ENCODE data around the gene RND1.
A peak's percentile ranks its signal among the peaks of the same experiment; 100 is the strongest.

The RND1 gene

GRCh38 chr12:48828293-48828692 lies 37.4 kb downstream of the RND1 start:
- no CpG with 5 or more reads among the region's 2 CpGs for WGBS (ENCODE audit: extremely low coverage, insufficient coverage, insufficient read length)
- Histone ChIP-seq H3K14ac (ENCODE audit: low read length) (no peak overlapping the region), H2AK5ac (ENCODE audit: low read length) (no peak overlapping the region), H3K23ac (ENCODE audit: low read length) (no peak overlapping the region), H3K4me3 (ENCODE audit: low read depth, low read length) (no peak overlapping the region), H3K4me1 (ENCODE audit: control insufficient read depth in 1 of 2, insufficient read depth in 2 of 2, low read length in 2 of 2) (no peaks in the 10 kb centered on the region), H4K91ac (ENCODE audit: low read depth, low read length) (no peak overlapping the region), H3K36me3 (ENCODE audit: control insufficient read depth in 1 of 2, insufficient read depth in 2 of 2, low read length in 2 of 2) (peaks cover 85 to 99% of the 10 kb centered on the region in 2 experiments), H3K4ac (ENCODE audit: low read depth, low read length) (no peak overlapping the region), H3K9ac (ENCODE audit: low read length) (no peak overlapping the region), H3K4me2 (ENCODE audit: low read length) (no peak overlapping the region), H3K27me3 (ENCODE audit: insufficient read depth, low read length) (no peaks in the 10 kb centered on the region), H3K18ac (ENCODE audit: low read length) (no peak overlapping the region), H2AFZ (ENCODE audit: insufficient read depth, low read length, poor library complexity) (no peak overlapping the region), H2BK5ac (ENCODE audit: low read depth, low read length, poor library complexity) (no peak overlapping the region), H3K79me1 (ENCODE audit: low read length) (no peaks in the 10 kb centered on the region), H3K79me2 (ENCODE audit: control insufficient read depth, insufficient read depth, low read length, poor library complexity) (no peaks in the 10 kb centered on the region), H2BK12ac (ENCODE audit: low read length) (no peak overlapping the region), H4K8ac (ENCODE audit: low read depth, low read length) (no peak overlapping the region), H4K12ac (ENCODE audit: low read depth, low read length) (no peak overlapping the region), H3K9me3 (ENCODE audit: insufficient read depth, low read depth, low read length) (no peaks in the 10 kb centered on the region), H3K27ac (ENCODE audit: low read depth, low read length) (no peak overlapping the region), H2BK120ac (ENCODE audit: insufficient read depth, low read length, poor library complexity) (no peak overlapping the region)
- DNase-seq: no peak

- H4K12ac ChIP-seq (ENCODE audit: low read depth, low read length): no peak overlapping the region
- H3K27ac ChIP-seq (ENCODE audit: low read depth, low read length): no peak overlapping the region
- H3K23ac ChIP-seq (ENCODE audit: low read length): no peak overlapping the region
- no peaks in the 10 kb centered on the region for H3K4me1 ChIP-seq (ENCODE audit: control insufficient read depth in 1 of 2, insufficient read depth in 2 of 2, low read length in 2 of 2)
- no peaks in the 10 kb centered on the region for H3K9me3 ChIP-seq (ENCODE audit: insufficient read depth, low read depth, low read length)
- H3K4ac ChIP-seq (ENCODE audit: low read depth, low read length): no peak overlapping the region
- no peak overlapping the region for H2BK12ac ChIP-seq (ENCODE audit: low read length)
- no peak overlapping the region for H3K14ac ChIP-seq (ENCODE audit: low read length)
- no peak overlapping the region for H4K91ac ChIP-seq (ENCODE audit: low read depth, low read length)
- no peak overlapping the region for H2AK5ac ChIP-seq (ENCODE audit: low read length)
- no peak overlapping the region for H3K9ac ChIP-seq (ENCODE audit: low read length)
- H3K27me3 ChIP-seq (ENCODE audit: insufficient read depth, low read length): no peaks in the 10 kb centered on the region
- no peak for DNase-seq
- peaks cover 82 to 94% of the 10 kb centered on the region in 2 experiments for H3K36me3 ChIP-seq (ENCODE audit: control insufficient read depth in 1 of 2, insufficient read depth in 2 of 2, low read length in 2 of 2)
- H3K4me3 ChIP-seq (ENCODE audit: low read depth, low read length): peak overlapping the region; percentile 5
- no peak overlapping the region for H2AFZ ChIP-seq (ENCODE audit: insufficient read depth, low read length, poor library complexity)
- H2BK5ac ChIP-seq (ENCODE audit: low read depth, low read length, poor library complexity): no peak overlapping the region
- no peak overlapping the region for H3K18ac ChIP-seq (ENCODE audit: low read length)
- no CpG with 5 or more reads among the region's 17 CpGs for WGBS (ENCODE audit: extremely low coverage, insufficient coverage, insufficient read length)
- H3K79me1 ChIP-seq (ENCODE audit: low read length): no peaks in the 10 kb centered on the region
- no peak overlapping the region for H3K4me2 ChIP-seq (ENCODE audit: low read length)
- no peak overlapping the region for H4K8ac ChIP-seq (ENCODE audit: low read depth, low read length)
- no peaks in the 10 kb centered on the region for H3K79me2 ChIP-seq (ENCODE audit: control insufficient read depth, insufficient read depth, low read length, poor library complexity)
- no peak overlapping the region for H2BK120ac ChIP-seq (ENCODE audit: insufficient read depth, low read length, poor library complexity)
Observed at GRCh38 chr12:48827513-48828096, 38.1 kb downstream of the RND1 start.

- Histone ChIP-seq H3K18ac (ENCODE audit: low read length) (no peak overlapping the region), H3K4me1 (ENCODE audit: control insufficient read depth in 1 of 2, insufficient read depth in 2 of 2, low read length in 2 of 2) (no peaks in the 10 kb centered on the region), H2AFZ (ENCODE audit: insufficient read depth, low read length, poor library complexity) (no peak overlapping the region), H4K12ac (ENCODE audit: low read depth, low read length) (no peak overlapping the region), H4K8ac (ENCODE audit: low read depth, low read length) (no peak overlapping the region), H2BK120ac (ENCODE audit: insufficient read depth, low read length, poor library complexity) (no peak overlapping the region), H3K36me3 (ENCODE audit: control insufficient read depth in 1 of 2, insufficient read depth in 2 of 2, low read length in 2 of 2) (peaks cover 78 to 88% of the 10 kb centered on the region in 2 experiments), H3K14ac (ENCODE audit: low read length) (no peak overlapping the region), H3K9me3 (ENCODE audit: insufficient read depth, low read depth, low read length) (no peaks in the 10 kb centered on the region), H3K27me3 (ENCODE audit: insufficient read depth, low read length) (no peaks in the 10 kb centered on the region), H3K27ac (ENCODE audit: low read depth, low read length) (no peak overlapping the region), H3K4ac (ENCODE audit: low read depth, low read length) (no peak overlapping the region), H3K4me3 (ENCODE audit: low read depth, low read length) (no peak overlapping the region), H3K23ac (ENCODE audit: low read length) (no peak overlapping the region), H2AK5ac (ENCODE audit: low read length) (no peak overlapping the region), H4K91ac (ENCODE audit: low read depth, low read length) (no peak overlapping the region), H2BK12ac (ENCODE audit: low read length) (no peak overlapping the region), H3K79me1 (ENCODE audit: low read length) (no peaks in the 10 kb centered on the region), H3K9ac (ENCODE audit: low read length) (no peak overlapping the region), H3K79me2 (ENCODE audit: control insufficient read depth, insufficient read depth, low read length, poor library complexity) (no peaks in the 10 kb centered on the region), H2BK5ac (ENCODE audit: low read depth, low read length, poor library complexity) (no peak overlapping the region), H3K4me2 (ENCODE audit: low read length) (no peak overlapping the region)
- DNase-seq: no peak
- no CpG with 5 or more reads among the region's 8 CpGs for WGBS (ENCODE audit: extremely low coverage, insufficient coverage, insufficient read length)
Observed at GRCh38 chr12:48827026-48827425, 38.6 kb downstream of the RND1 start.

- no peak overlapping the region for H4K12ac ChIP-seq (ENCODE audit: low read depth, low read length)
- H4K8ac ChIP-seq (ENCODE audit: low read depth, low read length): no peak overlapping the region
- no peak overlapping the region for H3K14ac ChIP-seq (ENCODE audit: low read length)
- H3K4me3 ChIP-seq (ENCODE audit: low read depth, low read length): no peak overlapping the region
- no peaks in the 10 kb centered on the region for H3K27me3 ChIP-seq (ENCODE audit: insufficient read depth, low read length)
- no peak overlapping the region for H2BK12ac ChIP-seq (ENCODE audit: low read length)
- no peak overlapping the region for H4K91ac ChIP-seq (ENCODE audit: low read depth, low read length)
- no peak overlapping the region for H3K23ac ChIP-seq (ENCODE audit: low read length)
- no peaks in the 10 kb centered on the region for H3K4me1 ChIP-seq (ENCODE audit: control insufficient read depth in 1 of 2, insufficient read depth in 2 of 2, low read length in 2 of 2)
- H3K9me3 ChIP-seq (ENCODE audit: insufficient read depth, low read depth, low read length): no peaks in the 10 kb centered on the region
- peaks cover 71 to 81% of the 10 kb centered on the region in 2 experiments for H3K36me3 ChIP-seq (ENCODE audit: control insufficient read depth in 1 of 2, insufficient read depth in 2 of 2, low read length in 2 of 2)
- H3K27ac ChIP-seq (ENCODE audit: low read depth, low read length): no peak overlapping the region
- no peak for DNase-seq
- no peak overlapping the region for H3K9ac ChIP-seq (ENCODE audit: low read length)
- H3K79me2 ChIP-seq (ENCODE audit: control insufficient read depth, insufficient read depth, low read length, poor library complexity): no peaks in the 10 kb centered on the region
- no peak overlapping the region for H2AK5ac ChIP-seq (ENCODE audit: low read length)
- no peak overlapping the region for H3K4me2 ChIP-seq (ENCODE audit: low read length)
- no peak overlapping the region for H2BK120ac ChIP-seq (ENCODE audit: insufficient read depth, low read length, poor library complexity)
- WGBS (ENCODE audit: extremely low coverage, insufficient coverage, insufficient read length): no CpG with 5 or more reads among the region's 15 CpGs
- H3K4ac ChIP-seq (ENCODE audit: low read depth, low read length): no peak overlapping the region
- H2AFZ ChIP-seq (ENCODE audit: insufficient read depth, low read length, poor library complexity): no peak overlapping the region
- H3K79me1 ChIP-seq (ENCODE audit: low read length): no peaks in the 10 kb centered on the region
- H3K18ac ChIP-seq (ENCODE audit: low read length): no peak overlapping the region
- H2BK5ac ChIP-seq (ENCODE audit: low read depth, low read length, poor library complexity): no peak overlapping the region
Observed at GRCh38 chr12:48826209-48826855, 39.3 kb downstream of the RND1 start.
